Mucosa of gallbladder (tissue), 1 donor: ENCODE results near the gene OTOS. TPM values are rescaled to one million over a fixed set of nuclear protein-coding genes. Genes with fewer than 3 reads are reported as not detected.

Source experiments
- DNase-seq: peaks from one replicate; pipeline ENCODE4 v3.0.0-alpha.2; 2020; ENCODE audit warnings: low spot score
- total RNA-seq: library from RNA; stranded (reverse); gene quantifications from one replicate; pipeline ENCODE4 v1.2.1, GENCODE V29; 2021
- donor health status: DM: no; HTN: no; CAD: no.

Gene OTOS
- total RNA-seq, 1 donor from 2014 or later, result not detected

DNA sequence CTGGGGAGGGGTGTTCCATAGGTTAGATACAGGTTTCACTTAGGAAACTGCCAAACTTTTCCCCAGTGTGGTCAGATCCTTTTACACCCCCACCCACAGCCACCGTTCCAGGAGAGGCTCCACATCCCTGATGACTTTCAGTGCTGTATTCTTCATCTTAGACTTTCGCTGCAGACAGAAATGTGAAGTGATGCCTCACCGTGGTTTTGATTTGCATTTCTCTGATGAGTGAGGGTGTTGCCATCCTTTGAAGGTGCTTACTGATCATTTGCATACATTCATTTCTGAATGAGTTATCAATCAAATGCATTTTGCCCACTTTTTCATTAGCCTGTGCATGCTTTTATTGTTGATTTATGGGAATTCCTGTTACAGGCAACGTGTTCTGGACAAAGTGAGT is 19.3 kb downstream of the OTOS start:
- DNase-seq, result no peak

DNA sequence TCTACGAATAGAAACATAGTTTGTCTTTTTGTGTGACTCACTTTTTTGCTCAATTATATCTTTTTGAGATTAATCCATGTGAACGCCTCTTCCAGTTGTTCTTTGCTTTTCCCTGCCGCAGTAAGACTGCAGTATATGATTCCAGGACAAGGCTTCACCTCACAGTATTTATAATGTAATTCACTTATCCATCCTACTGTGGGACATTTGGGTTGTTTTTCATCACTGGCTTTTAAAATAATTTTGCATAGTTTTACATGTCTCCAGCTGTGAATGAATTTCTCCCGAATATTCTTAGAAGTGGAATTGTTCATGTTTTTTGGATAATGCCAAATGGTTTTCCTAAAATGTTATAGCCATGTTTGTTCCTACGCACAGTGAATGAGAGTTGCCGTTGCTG is 26.2 kb downstream of the OTOS start:
- DNase-seq, result no peak

DNA sequence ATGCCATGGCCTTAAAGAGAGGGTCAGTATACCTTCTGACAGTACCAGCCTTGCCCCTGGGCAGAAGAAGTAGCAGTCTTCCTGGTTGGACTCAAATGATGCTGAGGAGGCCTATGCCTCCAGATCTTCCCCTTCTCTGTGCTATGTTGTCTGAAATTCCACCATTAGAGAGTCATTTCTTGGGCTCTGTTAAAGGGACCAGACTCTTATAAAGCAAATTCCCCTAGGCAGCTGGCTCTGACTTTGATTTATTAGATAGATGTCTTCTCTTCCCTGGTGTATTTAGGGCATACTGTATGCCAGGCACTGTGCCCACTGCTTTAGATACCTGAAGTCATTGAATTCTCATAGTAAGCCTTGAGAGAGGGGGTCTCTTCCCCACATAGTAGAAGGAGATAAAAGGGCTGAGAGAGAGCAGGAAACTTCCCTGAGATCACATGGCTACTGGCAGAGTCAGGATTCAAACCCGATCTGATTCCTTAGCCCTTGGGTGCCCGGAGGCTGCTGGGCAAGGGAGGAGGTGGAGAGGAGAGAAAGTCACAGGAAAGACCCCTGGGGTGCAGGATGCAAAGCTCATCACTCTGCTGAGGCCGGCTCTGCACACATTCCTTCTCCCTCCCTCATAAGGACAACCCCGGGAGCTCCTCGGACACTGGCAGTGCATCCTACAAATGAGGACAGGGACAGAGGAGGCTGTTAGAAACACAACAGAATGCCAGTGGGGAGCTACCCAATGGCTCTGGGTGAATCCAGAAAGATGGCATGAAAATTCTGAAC is 27.4 kb downstream of the OTOS start:
- no peak for DNase-seq

DNA sequence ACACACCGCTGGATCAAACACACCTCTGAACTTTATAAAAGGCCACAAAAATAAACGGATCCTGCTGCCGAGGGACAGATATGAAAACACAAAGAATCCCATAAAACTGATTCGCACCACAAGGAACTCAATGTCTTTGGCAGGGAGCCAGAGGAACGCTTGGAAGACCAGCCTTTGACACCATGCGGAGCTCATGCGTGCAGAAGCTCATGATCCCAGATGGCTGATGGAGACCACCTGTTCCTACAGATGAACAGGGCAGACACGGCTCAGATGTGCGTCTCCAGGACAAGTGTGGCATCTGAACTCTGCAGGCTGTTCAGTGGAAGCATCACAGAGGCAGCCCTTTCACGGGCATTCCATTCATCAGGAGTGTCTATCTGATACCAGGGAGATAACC is 29.2 kb downstream of the OTOS start:
- no peak for DNase-seq

DNA sequence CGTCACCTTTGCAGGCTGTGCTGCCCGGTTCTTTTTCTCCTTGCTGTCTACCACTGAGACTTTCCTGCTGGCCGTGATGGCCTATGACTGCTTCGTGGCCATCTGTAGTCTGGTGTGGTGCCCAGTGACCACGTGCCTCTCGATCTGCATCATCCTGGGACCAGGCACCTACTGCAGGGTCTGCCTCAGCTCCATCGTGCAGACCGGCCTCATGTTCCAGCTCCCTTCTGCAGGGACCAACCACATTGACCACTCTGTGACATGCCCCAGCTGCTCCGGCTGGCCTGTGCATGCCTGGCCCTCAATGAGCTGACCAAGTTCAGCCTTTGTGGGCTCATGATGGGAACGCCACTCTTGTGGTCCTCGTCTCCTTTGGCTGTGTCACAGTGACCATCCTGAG is 31.1 kb downstream of the OTOS start:
- no peak for DNase-seq

DNA sequence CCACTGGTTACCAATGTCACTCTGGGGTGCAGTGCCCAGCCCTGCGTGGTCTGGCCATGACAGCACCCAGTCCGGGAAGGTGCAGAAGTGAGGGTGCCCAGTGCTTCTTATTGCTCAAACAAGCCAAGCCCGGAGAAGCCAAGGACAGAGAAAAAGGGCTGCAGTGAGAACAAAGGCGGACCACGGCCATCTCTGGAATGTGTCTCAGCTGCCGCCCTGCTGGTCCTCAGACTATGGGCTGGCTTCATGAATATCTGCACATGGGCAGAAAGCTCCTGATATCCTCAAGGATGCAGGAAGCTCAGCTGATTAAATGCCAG is 33.0 kb downstream of the OTOS start:
- no peak for DNase-seq

DNA sequence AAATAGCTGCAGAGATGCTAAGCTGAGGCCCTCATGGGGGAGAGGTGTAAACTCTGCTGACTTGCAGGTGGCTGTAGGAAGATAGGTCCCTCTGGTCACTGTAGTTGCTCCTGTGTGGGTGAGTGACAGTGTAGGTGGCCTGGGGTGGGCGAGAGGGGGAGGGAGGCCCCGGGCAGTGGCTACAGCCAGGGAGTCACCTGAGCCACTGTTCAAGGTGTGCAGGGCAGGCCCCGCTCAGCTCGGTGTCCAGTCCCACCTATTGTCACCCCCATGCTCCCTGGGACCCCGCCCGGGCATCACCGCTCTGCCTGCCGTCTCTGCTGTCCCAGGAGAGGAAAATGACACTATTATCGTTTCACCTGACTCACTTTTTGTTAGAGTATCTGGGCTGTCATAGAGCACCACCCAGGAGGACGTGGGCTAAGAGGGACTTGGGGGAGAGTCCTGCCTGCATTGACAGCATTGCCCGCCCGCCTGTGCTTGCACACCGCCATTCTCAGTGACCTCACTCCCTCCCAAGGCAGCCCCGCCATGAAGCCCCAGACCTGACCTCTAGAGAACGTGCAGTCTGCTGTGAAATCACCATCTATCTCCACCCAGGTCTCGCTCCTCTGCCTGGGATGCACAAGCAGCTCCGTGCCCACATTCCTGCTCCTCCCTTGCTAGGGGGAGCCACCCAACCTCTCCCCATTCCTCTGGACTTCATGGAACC is 33.5 kb downstream of the OTOS start:
- no peak for DNase-seq

DNA sequence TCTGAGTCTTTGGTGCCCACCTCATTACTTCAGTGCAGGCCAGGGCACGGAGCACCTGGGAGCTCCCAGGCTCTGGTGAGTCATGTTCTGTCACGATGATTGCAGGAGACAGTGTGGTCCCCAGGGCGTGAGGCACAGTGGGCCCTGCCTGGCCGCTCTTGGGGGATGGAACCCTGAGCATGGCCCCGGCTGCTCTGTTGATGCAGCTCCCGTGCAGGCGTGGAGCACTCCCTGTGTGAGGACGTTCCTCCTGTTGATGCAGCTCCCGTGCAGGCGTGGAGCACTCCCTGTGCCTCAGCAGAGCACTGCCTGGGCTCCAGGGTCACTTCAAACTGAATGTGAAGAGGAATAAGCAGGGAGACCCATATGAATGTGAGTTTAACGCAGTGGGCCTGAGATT is 34.5 kb downstream of the OTOS start:
- DNase-seq, result no peak

DNA sequence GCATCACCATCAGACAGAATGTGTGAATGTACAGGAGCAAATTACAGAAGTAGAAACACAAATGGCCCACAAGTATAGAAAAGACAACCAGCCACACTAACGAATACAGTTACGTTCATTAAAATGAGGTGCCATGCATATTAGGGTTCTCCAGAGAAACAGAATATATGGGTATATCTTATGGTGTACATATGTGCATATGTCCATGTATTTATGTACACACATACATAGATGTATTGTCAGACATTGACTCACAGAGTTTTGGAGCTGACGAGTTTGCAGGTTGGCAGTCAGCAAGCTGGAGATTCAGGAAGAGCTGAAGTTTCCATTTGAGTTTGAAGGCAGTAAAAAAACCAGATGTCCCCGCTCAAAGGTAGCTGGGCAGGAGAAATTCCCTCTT is 37.3 kb downstream of the OTOS start:
- DNase-seq, result no peak

DNA sequence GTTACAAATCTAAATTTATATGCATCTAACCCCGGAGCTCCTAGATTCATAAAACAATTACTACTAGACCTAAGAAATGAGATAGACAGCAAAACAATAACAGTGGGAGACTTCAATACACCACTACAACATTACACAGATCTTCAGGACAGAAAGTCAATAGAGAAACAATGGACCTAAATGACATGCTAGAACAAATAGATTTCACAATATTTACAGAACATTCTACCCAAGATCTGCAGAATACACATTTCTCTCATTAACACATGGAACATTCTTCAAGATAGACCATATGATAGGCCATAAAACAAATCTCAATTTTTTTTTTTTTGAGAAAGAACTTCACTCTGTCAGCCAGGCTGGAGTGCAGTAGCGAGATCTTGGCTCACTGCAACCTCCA is 42.1 kb downstream of the OTOS start:
- DNase-seq, result no peak

DNA sequence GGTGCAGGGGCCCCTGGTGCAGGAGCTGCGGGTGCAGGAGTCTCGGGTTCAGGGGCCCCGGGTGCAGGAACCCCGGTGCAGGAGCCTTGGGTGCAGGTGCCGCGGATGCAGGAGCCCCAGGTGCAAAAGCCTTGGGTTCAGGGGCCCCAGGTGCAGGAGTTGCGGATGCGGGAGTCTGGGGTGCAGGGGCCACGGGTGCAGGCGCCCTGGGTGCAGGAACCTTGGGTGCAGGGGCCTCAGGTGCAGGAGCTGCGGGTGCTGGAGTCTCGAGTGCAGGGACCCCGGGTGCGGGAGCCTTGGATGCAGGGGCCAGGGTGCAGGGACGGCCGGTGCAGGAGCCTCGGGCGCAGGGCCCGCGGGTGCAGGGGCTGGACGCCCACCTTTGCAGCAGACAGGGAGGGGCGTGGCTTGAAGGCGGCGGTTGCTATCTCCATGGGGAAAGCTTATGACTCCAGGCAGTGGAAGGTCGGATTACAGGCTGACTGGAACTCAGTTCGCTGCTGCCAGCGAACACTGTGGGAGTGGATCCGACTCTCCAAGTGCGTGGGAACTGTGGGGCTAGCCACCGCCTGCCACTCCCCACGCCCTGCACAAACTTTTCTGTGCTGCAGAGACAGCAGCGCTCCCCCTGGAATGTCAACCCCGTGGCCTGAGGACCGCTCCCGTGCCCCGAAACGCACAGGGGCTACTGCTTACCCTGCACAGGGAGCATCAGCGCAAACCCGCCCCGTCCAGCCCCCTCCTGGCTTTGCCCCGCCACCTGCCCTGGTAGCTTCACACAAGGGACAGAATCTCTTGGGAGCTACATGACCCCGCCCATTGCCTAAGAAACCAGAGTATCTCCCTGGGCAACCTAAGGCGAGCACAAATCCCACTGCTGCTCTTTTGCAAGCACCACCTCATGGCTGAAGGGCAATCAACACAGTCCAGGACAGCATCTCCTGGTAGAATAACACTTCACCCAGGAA is 44.6 kb downstream of the OTOS start:
- no peak for DNase-seq

DNA sequence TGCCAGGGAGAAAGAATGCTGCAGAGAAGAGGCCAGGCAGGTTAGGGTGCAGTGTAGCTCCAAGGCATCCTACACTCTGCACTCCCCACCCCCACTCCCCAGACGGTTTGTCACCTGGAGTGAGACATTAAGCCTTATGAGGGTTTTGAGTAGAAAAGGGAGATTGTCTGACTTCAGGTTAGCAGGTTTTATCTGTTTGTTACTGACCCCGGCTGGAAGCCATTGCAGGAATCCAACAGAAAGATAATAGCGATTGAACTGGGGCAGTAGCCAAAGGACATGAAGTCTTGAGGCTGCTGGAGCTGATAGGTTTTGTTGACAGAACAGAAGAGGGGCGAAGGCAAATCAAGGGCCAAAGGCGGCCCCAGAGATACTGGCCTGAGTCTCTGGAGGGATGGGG is 51.2 kb downstream of the OTOS start:
- no peak for DNase-seq

Other genes with a start within 250 kb of the OTOS start
- 103 TPM for gene NDUFA10, start 115.3 kb downstream of the OTOS start, total RNA-seq
- not detected for gene OR6B2, start 110.2 kb downstream of the OTOS start, total RNA-seq
- gene OR6B3, start 87.1 kb downstream of the OTOS start, total RNA-seq, result not detected
- 121 TPM for gene COPS9, start 4.4 kb downstream of the OTOS start, total RNA-seq